PC-9 (cell line): ENCODE data around the gene DESI1.

ENCODE experiments used
- CTCF ChIP-seq: fragments of 200-600 bp; sonication (generic); conservative IDR thresholded peaks from 2 replicates; pipeline ENCODE4 v1.6.1; 2017; ENCODE audit warnings: mixed run types, antibody characterized with exemption, mild to moderate bottlenecking, moderate library complexity
- EZH2 ChIP-seq: fragments of 200-600 bp; sonication (generic); IDR thresholded peaks from 2 replicates; pipeline ENCODE4 v1.8.0; 2017; ENCODE audit warnings: antibody characterized with exemption, low read depth

DNA sequence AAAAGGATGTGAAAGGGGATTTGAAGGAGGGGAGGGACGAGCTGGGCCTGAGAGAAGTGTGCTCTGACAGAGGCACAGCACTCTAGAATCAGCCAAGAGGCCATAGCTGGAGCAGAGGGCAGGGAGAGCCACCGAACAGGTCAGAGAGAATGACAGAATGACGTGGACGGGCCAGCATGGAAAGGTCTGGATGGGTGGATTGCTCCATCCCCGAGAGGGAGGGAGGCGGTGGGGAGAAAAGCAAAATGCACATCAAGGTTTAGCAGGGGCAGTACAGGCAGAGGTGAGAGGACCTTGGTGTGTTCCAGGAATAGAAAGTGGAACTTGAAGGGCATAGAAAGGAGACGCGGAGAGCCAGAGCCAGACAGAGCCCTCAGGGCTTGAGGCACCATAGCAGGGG is 38.1 kb downstream of the DESI1 start:
- TF ChIP-seq CTCF (no peak), EZH2 (no peak)
